NB4 (cell line): ENCODE results near the gene STXBP4.

Experiments
- POLR2A ChIP-seq: IDR thresholded peaks from 2 replicates; pipeline ENCODE4 v1.6.1; 2011; ENCODE audit warnings: mild to moderate bottlenecking; ENCODE audit not compliant: insufficient read length; ENCODE audit errors: extremely low read depth
- TF ChIP-seq, protein P1 (sequence below): IDR thresholded peaks from one replicate; pipeline ENCODE4 v1.5.1; 2012; ENCODE audit warnings: low read depth, low read length

DNA sequence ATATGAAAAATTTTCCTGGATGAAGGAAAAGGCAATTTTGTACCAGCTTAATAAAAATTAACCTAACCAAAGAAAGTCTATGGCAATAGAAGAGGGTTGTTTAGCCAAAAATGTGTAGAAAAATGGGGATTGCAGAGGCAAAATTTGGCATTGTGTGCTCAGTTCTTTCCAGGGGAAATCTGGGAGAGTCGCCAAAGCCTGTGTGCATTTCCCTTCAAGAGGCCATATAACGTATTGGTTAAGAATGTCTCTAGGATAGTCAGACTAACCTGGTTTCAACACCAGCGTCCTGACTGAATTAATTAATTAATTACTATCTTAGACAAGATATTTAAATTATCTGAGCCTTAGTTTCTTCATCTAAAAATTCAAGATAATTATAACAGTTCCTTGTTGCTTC lies 251.4 kb downstream of the STXBP4 start:
- TF ChIP-seq, protein P1, sequence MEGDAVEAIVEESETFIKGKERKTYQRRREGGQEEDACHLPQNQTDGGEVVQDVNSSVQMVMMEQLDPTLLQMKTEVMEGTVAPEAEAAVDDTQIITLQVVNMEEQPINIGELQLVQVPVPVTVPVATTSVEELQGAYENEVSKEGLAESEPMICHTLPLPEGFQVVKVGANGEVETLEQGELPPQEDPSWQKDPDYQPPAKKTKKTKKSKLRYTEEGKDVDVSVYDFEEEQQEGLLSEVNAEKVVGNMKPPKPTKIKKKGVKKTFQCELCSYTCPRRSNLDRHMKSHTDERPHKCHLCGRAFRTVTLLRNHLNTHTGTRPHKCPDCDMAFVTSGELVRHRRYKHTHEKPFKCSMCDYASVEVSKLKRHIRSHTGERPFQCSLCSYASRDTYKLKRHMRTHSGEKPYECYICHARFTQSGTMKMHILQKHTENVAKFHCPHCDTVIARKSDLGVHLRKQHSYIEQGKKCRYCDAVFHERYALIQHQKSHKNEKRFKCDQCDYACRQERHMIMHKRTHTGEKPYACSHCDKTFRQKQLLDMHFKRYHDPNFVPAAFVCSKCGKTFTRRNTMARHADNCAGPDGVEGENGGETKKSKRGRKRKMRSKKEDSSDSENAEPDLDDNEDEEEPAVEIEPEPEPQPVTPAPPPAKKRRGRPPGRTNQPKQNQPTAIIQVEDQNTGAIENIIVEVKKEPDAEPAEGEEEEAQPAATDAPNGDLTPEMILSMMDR = no peak
- no peak for TF ChIP-seq POLR2A
